KOPT-K1 (cell line): ENCODE data around the gene PPP1R2.

Experiments
- H3K27ac ChIP-seq: fragments of 200-600 bp; sonication (generic); 2 replicates; pipeline ENCODE4 v1.5.1; 2016; ENCODE audit warnings: antibody characterized with exemption, mild to moderate bottlenecking, low read depth, low read length; ENCODE audit not compliant: poor library complexity, severe bottlenecking
- H3K36me3 ChIP-seq: fragments of 200-600 bp; sonication (generic); 2 replicates; pipeline ENCODE4 v1.5.1; 2017; ENCODE audit warnings: antibody characterized with exemption, mild to moderate bottlenecking, low read length, moderate library complexity; ENCODE audit not compliant: insufficient read depth
- H3K9me3 ChIP-seq: fragments of 200-600 bp; sonication (generic); 2 replicates; pipeline ENCODE4 v1.5.1; 2017; ENCODE audit warnings: antibody characterized with exemption, low read length, mild to moderate bottlenecking; ENCODE audit not compliant: insufficient read depth, poor library complexity, severe bottlenecking

The PPP1R2 gene

GRCh38 chr3:195574497-195575304 lies 31.6 kb upstream of the PPP1R2 start:
- H3K27ac ChIP-seq = no peak overlapping the region
- H3K9me3 ChIP-seq = no peaks in the 10 kb centered on the region
- H3K36me3 ChIP-seq = no peaks in the 10 kb centered on the region

- Histone ChIP-seq H3K27ac (no peak overlapping the region), H3K36me3 (no peaks in the 10 kb centered on the region), H3K9me3 (no peaks in the 10 kb centered on the region)
Observed at GRCh38 chr3:195573611-195574496, 30.7 kb upstream of the PPP1R2 start.

GRCh38 chr3:195571361-195571760 lies 28.2 kb upstream of the PPP1R2 start:
- no peaks in the 10 kb centered on the region for H3K36me3 ChIP-seq
- no peak overlapping the region for H3K27ac ChIP-seq
- no peaks in the 10 kb centered on the region for H3K9me3 ChIP-seq

- no peaks in the 10 kb centered on the region for H3K9me3 ChIP-seq
- no peaks in the 10 kb centered on the region for H3K36me3 ChIP-seq
- no peak overlapping the region for H3K27ac ChIP-seq
Observed at GRCh38 chr3:195570912-195571311, 27.8 kb upstream of the PPP1R2 start.

- H3K27ac ChIP-seq = no peak overlapping the region
- no peaks in the 10 kb centered on the region for H3K9me3 ChIP-seq
- no peaks in the 10 kb centered on the region for H3K36me3 ChIP-seq
Observed at GRCh38 chr3:195570344-195570743, 27.2 kb upstream of the PPP1R2 start.

GRCh38 chr3:195568630-195569029 lies 25.5 kb upstream of the PPP1R2 start:
- Histone ChIP-seq H3K9me3 (no peaks in the 10 kb centered on the region), H3K36me3 (no peaks in the 10 kb centered on the region)

GRCh38 chr3:195566797-195567196 lies 23.7 kb upstream of the PPP1R2 start:
- Histone ChIP-seq H3K27ac (no peak overlapping the region), H3K9me3 (no peaks in the 10 kb centered on the region), H3K36me3 (no peaks in the 10 kb centered on the region)

More at GRCh38 chr3:195568630-195569029, 25.5 kb upstream of the PPP1R2 start:
- no peak overlapping the region for H3K27ac ChIP-seq

- H3K9me3 ChIP-seq = no peaks in the 10 kb centered on the region
Observed at GRCh38 chr3:195565716-195566115, 22.6 kb upstream of the PPP1R2 start.

GRCh38 chr3:195563317-195563716 lies 20.2 kb upstream of the PPP1R2 start:
- Histone ChIP-seq H3K9me3 (no peaks in the 10 kb centered on the region), H3K27ac (no peak overlapping the region), H3K36me3 (no peaks in the 10 kb centered on the region)

More at GRCh38 chr3:195565716-195566115, 22.6 kb upstream of the PPP1R2 start:
- no peak overlapping the region for H3K27ac ChIP-seq
- no peaks in the 10 kb centered on the region for H3K36me3 ChIP-seq

GRCh38 chr3:195559723-195560409 lies 16.7 kb upstream of the PPP1R2 start:
- H3K36me3 ChIP-seq = no peaks in the 10 kb centered on the region
- H3K27ac ChIP-seq = no peak overlapping the region
- no peaks in the 10 kb centered on the region for H3K9me3 ChIP-seq

- no peak overlapping the region for H3K27ac ChIP-seq
- H3K9me3 ChIP-seq = no peaks in the 10 kb centered on the region
- no peaks in the 10 kb centered on the region for H3K36me3 ChIP-seq
Observed at GRCh38 chr3:195558602-195559001, 15.5 kb upstream of the PPP1R2 start.

GRCh38 chr3:195557322-195557721 lies 14.2 kb upstream of the PPP1R2 start:
- Histone ChIP-seq H3K9me3 (no peaks in the 10 kb centered on the region), H3K36me3 (no peaks in the 10 kb centered on the region), H3K27ac (no peak overlapping the region)

- Histone ChIP-seq H3K27ac (no peak overlapping the region), H3K36me3 (no peaks in the 10 kb centered on the region)
Observed at GRCh38 chr3:195556390-195556789, 13.3 kb upstream of the PPP1R2 start.

GRCh38 chr3:195555110-195555509 lies 12.0 kb upstream of the PPP1R2 start:
- no peaks in the 10 kb centered on the region for H3K36me3 ChIP-seq
- no peak overlapping the region for H3K27ac ChIP-seq
- no peaks in the 10 kb centered on the region for H3K9me3 ChIP-seq

More at GRCh38 chr3:195556390-195556789, 13.3 kb upstream of the PPP1R2 start:
- H3K9me3 ChIP-seq = no peaks in the 10 kb centered on the region

- Histone ChIP-seq H3K9me3 (no peaks in the 10 kb centered on the region), H3K36me3 (no peaks in the 10 kb centered on the region), H3K27ac (no peak overlapping the region)
Observed at GRCh38 chr3:195554458-195554857, 11.3 kb upstream of the PPP1R2 start.
